Liver (tissue), 9 donors: ENCODE data around the gene PGBD5. TPM values are rescaled to one million over a fixed set of nuclear protein-coding genes. Genes with fewer than 3 reads are reported as not detected.

Source experiments
- DNase-seq: peaks from one replicate; pipeline ENCODE4 v3.0.0-alpha.2; 2017; ENCODE audit warnings: low spot score
- H3K27ac ChIP-seq, 2 donors: one replicate each; pipeline ENCODE4 v1.7.0; 2013; ENCODE audit warnings: inconsistent platforms in 2 of 2, low read length in 2 of 2, control low read depth in 1 of 2, low read depth in 1 of 2, mild to moderate bottlenecking in 1 of 2
- H3K27me3 ChIP-seq, 4 donors: one replicate each; pipeline versions ENCODE4 v1.6.1 to v1.7.0; 2013; ENCODE audit warnings: low read length in 3 of 4, inconsistent platforms in 1 of 4, mild to moderate bottlenecking in 1 of 4, moderate library complexity in 1 of 4; ENCODE audit not compliant: control insufficient read depth in 4 of 4, insufficient read depth in 4 of 4
- H3K36me3 ChIP-seq, 4 donors: one replicate each; pipeline versions ENCODE4 v1.6.1 to v1.7.0; 2013; ENCODE audit warnings: low read length in 3 of 4, mild to moderate bottlenecking in 3 of 4, low read depth in 1 of 4, moderate library complexity in 1 of 4; ENCODE audit not compliant: control insufficient read depth in 4 of 4, insufficient read depth in 3 of 4
- H3K4me1 ChIP-seq, 4 donors: one replicate each; pipeline versions ENCODE4 v1.6.1 to v1.7.0; 2013; ENCODE audit warnings: low read length in 3 of 4, mild to moderate bottlenecking in 3 of 4, moderate library complexity in 1 of 4; ENCODE audit not compliant: control insufficient read depth in 4 of 4, insufficient read depth in 4 of 4
- H3K4me3 ChIP-seq, 3 donors: one replicate each; pipeline versions ENCODE4 v1.6.1 to v1.7.0; 2013; ENCODE audit warnings: low read length in 3 of 3, control low read depth in 1 of 3, low read depth in 1 of 3, mild to moderate bottlenecking in 1 of 3
- H3K9ac ChIP-seq, 2 donors: one replicate each; pipeline ENCODE4 v1.7.0; 2013; ENCODE audit warnings: low read length in 2 of 2, mild to moderate bottlenecking in 2 of 2, moderate library complexity in 2 of 2, control low read depth in 1 of 2, low read depth in 1 of 2
- H3K9me3 ChIP-seq, 4 donors: one replicate each; pipeline versions ENCODE4 v1.6.1 to v1.7.0; 2013; ENCODE audit warnings: low read length in 3 of 4; ENCODE audit not compliant: control insufficient read depth in 4 of 4
- CTCF ChIP-seq: fragments of 150-350 bp; IDR thresholded peaks from 2 replicates; pipeline ENCODE4 v1.5.1; 2017; ENCODE audit warnings: improper control_type of control experiment, low read depth, low read length; ENCODE audit not compliant: missing input control
- FOXA1 ChIP-seq: IDR thresholded peaks from 2 replicates; pipeline ENCODE4 v1.6.1; 2016; ENCODE audit warnings: antibody characterized with exemption
- FOXA2 ChIP-seq: IDR thresholded peaks from 2 replicates; pipeline ENCODE4 v1.6.1; 2016; ENCODE audit warnings: antibody characterized with exemption
- GABPA ChIP-seq, 2 donors: IDR thresholded peaks in 1 of 2; conservative IDR thresholded peaks in 1 of 2; 2 replicates each; pipeline ENCODE4 v1.6.1; 2016; ENCODE audit warnings: antibody characterized with exemption in 2 of 2, mild to moderate bottlenecking in 1 of 2, moderate library complexity in 1 of 2
- HNF4A ChIP-seq, 2 donors: conservative IDR thresholded peaks; 2 replicates each; pipeline ENCODE4 v1.6.1; 2016; ENCODE audit warnings: antibody characterized with exemption in 2 of 2, mild to moderate bottlenecking in 2 of 2
- HNF4G ChIP-seq: IDR thresholded peaks from 2 replicates; pipeline ENCODE4 v1.6.1; 2016; ENCODE audit warnings: antibody characterized with exemption
- JUND ChIP-seq, 2 donors: IDR thresholded peaks; 2 replicates each; pipeline ENCODE4 v1.6.1; 2016; ENCODE audit warnings: antibody characterized with exemption in 2 of 2
- NR2F2 ChIP-seq: IDR thresholded peaks from 2 replicates; pipeline ENCODE4 v1.6.1; 2016; ENCODE audit warnings: antibody characterized with exemption
- RAD21 ChIP-seq, 2 donors: IDR thresholded peaks; 2 replicates each; pipeline ENCODE4 v1.6.1; 2016; ENCODE audit warnings: antibody characterized with exemption in 2 of 2, mild to moderate bottlenecking in 2 of 2
- RXRA ChIP-seq, 2 donors: IDR thresholded peaks; 2 replicates each; pipeline ENCODE4 v1.6.1; 2017 to 2018; ENCODE audit warnings: antibody characterized with exemption in 2 of 2, mild to moderate bottlenecking in 1 of 2
- SP1 ChIP-seq: IDR thresholded peaks from 2 replicates; pipeline ENCODE4 v1.6.1; 2018; ENCODE audit warnings: antibody characterized with exemption, mild to moderate bottlenecking
- WGBS: extraction: QIAGEN DNeasy Blood & Tissue Kit; methylation state at CpG from one replicate; pipeline ENCODE4 v1.1.7; 2013; 5-methylcytosine and 5-hydroxymethylcytosine counted together
- polyA plus RNA-seq, 2 donors: library from polyadenylated mRNA; stranded (reverse) in 1 of 2; unstranded in 1 of 2; fragments of 200-250 nt in 1 of 2; fragments of >200 nt in 1 of 2; fragmentation: Nextera tagmentation in 1 of 2; extraction: Ambion mirVana in 1 of 2; gene quantifications; one replicate each; pipeline versions ENCODE4 v1.2.1 to v1.2.3, GENCODE V29; 2013 to 2015
- total RNA-seq, 2 donors: library from RNA; depleted of rRNA; stranded (reverse); fragments of >200 nt; gene quantifications; one replicate each; pipeline ENCODE4 v1.2.3, GENCODE V29; 2014
- TF ChIP-seq, protein P1 (sequence below): IDR thresholded peaks from 2 replicates; pipeline ENCODE4 v1.6.1; 2016; ENCODE audit warnings: antibody characterized with exemption
- donor health status: healthy.
- donor health status: healthy.
- donor health status: healthy.
- donor health status: healthy.
- donor health status: healthy.

Gene PGBD5
- total and polyA plus RNA-seq, 4 donors: 0.88 to 5.4 (median 2.7) TPM

- Histone ChIP-seq H3K9me3 (no peaks in the 10 kb centered on the region), H3K4me3 (no peak overlapping the region), H3K9ac (no peak overlapping the region), H3K27ac (no peak overlapping the region), H3K27me3 (no peaks in the 10 kb centered on the region), H3K4me1 (no peaks in the 10 kb centered on the region), H3K36me3 (no peaks in the 10 kb centered on the region)
- DNase-seq: no peak
- TF ChIP-seq JUND (IDR thresholded peaks at IDR 0.05): no peak
- TF ChIP-seq FOXA2: no peak
- no peak for TF ChIP-seq HNF4A (conservative IDR thresholded peaks at IDR 0.05)
- TF ChIP-seq, protein P1, sequence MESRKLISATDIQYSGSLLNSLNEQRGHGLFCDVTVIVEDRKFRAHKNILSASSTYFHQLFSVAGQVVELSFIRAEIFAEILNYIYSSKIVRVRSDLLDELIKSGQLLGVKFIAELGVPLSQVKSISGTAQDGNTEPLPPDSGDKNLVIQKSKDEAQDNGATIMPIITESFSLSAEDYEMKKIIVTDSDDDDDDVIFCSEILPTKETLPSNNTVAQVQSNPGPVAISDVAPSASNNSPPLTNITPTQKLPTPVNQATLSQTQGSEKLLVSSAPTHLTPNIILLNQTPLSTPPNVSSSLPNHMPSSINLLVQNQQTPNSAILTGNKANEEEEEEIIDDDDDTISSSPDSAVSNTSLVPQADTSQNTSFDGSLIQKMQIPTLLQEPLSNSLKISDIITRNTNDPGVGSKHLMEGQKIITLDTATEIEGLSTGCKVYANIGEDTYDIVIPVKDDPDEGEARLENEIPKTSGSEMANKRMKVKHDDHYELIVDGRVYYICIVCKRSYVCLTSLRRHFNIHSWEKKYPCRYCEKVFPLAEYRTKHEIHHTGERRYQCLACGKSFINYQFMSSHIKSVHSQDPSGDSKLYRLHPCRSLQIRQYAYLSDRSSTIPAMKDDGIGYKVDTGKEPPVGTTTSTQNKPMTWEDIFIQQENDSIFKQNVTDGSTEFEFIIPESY: no peak
- no peak for TF ChIP-seq CTCF
- TF ChIP-seq GABPA (IDR thresholded peaks at IDR 0.05 in 1 of 2, conservative IDR thresholded peaks at IDR 0.05 in 1 of 2): no peak
- no peak for TF ChIP-seq SP1
- TF ChIP-seq NR2F2: no peak
- 88% methylated on average over 12 of the region's 12 CpGs for WGBS
These were observed 133.3 kb downstream of the PGBD5 start for GRCh38 chr1:230292689-230293389.

DNA sequence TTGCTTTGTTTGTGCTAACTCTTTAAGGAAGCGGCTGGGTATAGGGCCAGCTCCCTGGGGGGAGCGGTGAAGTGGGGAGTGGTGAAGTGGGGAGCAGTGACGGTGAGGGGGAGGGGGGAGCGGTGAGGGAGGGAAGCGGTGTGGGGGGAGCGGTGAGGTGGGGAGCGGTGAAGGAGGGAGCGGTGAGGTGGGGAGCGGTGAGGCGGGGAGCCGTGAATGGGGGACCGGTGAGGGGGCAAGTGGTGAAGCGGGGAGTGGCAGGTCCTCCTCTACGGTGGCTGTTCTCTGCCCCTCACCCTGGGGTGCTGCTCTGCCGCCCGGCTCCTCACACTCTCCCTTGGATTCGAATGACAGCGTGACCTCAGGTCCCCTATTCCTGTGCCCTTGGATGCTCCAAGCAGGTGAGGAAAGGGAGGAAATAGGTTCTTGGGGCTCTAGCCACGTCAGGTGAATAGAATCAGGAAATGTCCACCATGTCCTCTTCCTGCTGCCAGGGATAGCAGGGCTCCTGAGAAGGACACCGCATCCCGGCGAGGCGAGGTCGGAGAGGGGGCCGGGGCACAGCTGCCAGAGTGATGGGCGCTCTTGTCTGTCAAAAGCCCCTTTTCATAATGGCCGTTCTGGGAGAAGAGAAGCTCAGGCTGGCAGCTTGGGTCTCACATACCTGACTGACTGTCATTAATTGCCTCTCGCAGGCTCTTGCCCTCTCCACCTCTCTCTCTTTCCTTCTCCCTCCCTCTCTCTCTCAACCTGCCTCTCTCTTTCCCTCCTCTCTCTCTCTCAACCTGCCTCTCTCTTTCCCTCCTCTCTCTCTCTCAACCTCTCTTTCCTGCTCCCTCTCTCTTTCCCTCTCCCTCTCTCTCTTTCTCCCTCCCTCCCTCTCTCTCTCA, 134.2 kb downstream of the PGBD5 start:
- no peak for DNase-seq

More for the DNA sequence above, 134.2 kb downstream of the PGBD5 start:
- Histone ChIP-seq H3K9me3 (no peaks in the 10 kb centered on the region), H3K27ac (no peak overlapping the region), H3K36me3 (no peaks in the 10 kb centered on the region), H3K4me3 (no peak overlapping the region), H3K27me3 (no peaks in the 10 kb centered on the region), H3K9ac (no peak overlapping the region), H3K4me1 (no peaks in the 10 kb centered on the region)
- TF ChIP-seq HNF4G (no peak), GABPA (IDR thresholded peaks at IDR 0.05 in 1 of 2, conservative IDR thresholded peaks at IDR 0.05 in 1 of 2) (no peak), FOXA2 (no peak), RXRA (IDR thresholded peaks at IDR 0.05) (no peak), RAD21 (IDR thresholded peaks at IDR 0.05) (no peak), HNF4A (conservative IDR thresholded peaks at IDR 0.05) (no peak), CTCF (no peak), FOXA1 (no peak)
- WGBS: 80% methylated on average over 28 of the region's 28 CpGs
